Medulla oblongata (tissue), 1 donor: ENCODE results near the gene PAX5.

Experiments used
- DNase-seq: peaks from one replicate; pipeline ENCODE4 v3.0.0-alpha.2; 2015; ENCODE audit errors: extremely low spot score

Gene PAX5

DNA sequence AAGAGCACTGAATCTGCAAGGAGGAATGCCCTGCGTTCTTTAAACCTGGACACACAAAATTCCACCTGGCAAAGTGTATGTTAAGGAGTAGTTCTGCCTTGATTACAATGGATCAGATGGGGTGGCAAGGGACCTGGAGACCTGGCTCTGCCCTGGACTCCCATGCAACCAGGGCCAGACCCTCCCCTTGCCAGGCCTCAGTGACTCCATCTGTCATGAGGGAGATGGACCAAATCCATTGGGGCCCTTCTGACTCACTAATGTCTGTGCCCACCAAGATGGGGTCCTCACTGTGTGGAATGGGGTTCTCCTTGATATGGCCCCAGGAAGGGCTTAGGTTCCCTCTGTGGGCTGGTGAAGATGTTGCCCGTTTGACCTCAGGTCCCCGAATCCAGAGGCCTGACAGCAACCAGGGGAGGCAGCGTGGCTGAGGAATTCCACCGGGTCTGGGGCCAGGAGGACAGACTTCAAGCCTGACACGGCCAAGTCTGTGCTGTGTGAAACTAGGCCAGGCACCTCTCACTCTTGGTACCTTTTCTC is 100.3 kb downstream of the PAX5 start:
- no peak for DNase-seq

DNA sequence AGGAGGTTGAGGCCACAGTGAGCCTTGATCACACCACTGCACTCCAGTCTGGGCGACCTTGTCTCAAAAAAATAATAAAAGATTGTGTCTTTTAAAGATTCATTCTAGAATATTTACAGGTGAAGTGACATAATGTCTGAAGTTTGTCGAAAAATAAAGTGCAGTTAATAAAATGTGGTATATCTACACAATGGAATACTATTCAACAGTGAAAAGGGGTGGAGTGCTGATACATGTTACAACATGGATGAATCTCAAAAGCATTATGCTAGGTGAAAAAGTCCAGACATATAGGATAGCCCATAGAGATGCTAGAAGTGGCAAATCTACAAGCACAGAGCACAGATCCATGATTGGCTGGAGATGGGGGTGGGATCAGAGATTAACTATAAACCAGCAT is 101.9 kb downstream of the PAX5 start:
- no peak for DNase-seq

DNA sequence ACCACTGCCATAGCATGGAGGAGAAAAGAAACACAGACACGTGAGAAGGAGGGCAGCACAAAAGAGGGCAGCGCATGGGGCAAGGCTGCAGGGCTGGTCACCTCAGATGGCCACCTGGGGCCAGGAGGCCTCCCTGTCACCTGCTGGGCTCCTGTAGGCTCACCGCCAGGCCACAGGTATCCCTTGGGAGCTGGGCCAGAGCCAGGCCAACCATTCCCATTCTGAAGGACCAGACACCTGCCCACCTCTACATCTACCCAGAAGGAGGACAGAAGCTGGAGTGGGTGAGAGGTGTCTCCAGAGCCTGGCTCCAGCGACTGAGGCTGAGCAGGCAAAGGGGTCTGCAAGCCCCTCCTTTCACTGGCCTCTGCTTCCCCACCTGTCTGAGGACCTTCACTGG is 103.1 kb downstream of the PAX5 start:
- no peak for DNase-seq

DNA sequence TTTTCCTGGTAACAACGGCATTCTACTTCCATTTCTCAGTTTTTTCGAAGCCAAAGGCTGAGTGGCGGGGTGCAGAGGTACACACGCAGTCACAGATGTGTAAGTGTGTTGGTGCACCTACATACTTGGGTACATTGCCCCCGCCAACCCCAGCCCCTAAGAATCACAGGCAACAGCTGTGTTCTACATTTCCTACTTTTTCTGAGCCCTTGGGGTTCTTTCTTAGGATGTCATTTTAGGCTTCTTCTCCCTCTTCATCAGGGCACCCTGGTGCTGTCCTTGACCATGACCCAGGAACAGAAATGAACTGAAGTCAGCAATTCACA is 104.8 kb downstream of the PAX5 start:
- no peak for DNase-seq

GRCh38 chr9:36928670-36929349 is 105.3 kb downstream of the PAX5 start:
- DNase-seq = no peak

GRCh38 chr9:36928210-36928609 is 105.9 kb downstream of the PAX5 start:
- no peak for DNase-seq

- DNase-seq = no peak
Measured at GRCh38 chr9:36924757-36925432, 109.2 kb downstream of the PAX5 start.

GRCh38 chr9:36924071-36924470 is 110.0 kb downstream of the PAX5 start:
- no peak for DNase-seq

DNA sequence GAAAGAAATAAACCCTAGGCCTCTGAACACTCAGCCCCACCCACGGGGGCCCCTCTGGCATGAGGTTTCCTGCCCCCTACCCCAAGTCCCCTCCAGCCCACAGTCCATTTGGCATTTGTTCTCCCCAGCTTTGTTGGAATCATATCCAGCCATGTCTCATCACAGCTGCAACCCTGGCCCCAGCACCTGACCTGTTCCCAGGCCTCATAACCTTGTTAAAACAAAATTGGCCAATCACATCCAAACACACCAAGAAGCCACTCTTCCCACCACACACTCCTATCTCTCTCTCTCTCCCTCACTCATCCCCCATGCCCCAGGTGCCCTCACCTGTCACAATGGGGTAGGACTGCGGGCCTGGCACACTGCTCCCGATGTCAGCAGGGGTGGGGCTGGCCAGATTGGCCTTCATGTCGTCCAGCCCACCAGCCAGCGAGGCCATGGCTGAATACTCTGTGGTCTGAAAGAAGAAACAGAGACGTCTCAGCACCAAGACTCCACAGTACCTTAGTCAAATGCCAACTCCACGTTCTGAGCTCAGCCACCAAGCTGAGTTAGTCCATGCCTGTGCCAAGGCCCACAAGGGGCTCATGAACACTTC is 110.9 kb downstream of the PAX5 start:
- no peak for DNase-seq

- no peak for DNase-seq
Measured at GRCh38 chr9:36922548-36922947, 111.5 kb downstream of the PAX5 start.

DNA sequence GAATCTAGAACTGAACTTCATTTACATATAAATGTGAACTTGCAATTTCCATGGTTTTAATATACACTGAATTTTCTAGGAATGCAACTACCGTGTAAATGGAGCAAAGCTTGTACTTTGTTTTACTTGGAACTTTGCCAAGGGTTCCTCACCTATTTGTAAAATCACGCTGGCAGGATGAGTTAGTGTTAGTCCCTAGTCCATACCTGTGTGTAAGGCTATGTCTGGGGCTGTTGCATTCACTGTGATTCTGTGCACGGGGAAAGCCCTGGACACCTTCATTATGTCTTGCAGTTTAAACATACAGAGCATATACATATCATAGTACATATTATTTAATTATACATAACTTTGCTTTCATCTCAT is 119.9 kb downstream of the PAX5 start:
- no peak for DNase-seq

DNA sequence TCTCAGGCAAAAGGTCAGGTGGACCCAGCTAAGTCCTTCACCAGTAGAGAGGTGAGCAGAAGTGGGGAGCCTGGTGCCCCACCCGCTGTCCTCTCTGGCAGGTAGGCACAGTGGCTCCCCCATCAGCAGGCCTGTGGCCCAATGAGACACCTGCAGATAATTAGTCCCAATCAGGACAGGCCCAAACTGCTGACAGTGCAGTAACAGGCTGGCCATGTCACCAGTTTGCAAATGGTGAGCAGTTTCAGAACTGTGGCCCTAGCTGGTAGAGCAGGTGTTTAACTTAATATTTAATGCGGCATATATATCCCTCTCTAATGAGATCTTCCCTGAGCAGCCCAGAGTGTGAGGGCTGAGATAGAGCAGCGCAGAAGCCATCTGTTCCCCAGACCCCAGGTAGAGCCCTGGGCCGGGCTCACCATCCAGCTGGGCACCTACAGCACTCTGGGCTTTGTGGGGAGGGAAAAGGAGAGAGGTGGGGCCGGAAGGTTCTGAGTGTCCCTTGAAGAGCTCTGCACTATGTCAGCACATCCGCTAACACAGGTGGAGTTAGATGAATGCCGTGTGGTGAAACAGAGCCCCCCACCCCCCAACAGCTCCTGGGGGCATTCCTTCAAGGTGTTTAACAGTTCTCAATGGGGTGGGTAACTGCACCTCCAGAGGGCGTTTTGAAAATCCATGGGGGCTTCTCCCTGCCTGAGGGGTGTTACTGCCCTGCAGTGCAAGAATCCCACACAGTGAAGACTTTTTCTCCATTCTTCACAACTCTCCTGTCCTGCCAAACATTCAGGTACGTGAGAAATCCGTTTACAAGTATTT is 120.5 kb downstream of the PAX5 start:
- no peak for DNase-seq

DNA sequence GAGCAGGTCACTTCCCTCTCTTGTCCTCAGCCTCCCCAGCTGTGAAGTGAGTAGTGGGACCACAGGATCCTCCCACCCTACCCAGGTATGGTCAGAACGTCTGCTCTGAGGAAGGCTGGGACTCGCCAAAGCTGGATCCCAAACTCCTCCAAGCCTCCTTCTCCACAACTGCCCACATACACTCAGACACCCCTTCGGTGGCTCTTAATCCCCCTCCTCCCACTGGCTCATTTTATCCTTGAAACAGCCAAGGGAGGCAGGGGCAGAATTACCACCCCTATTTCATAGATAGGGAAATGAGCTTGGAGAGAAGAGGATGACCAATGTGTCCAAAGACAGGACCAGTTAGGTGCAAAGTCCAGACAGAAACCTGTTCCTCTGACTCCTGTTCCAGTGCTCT is 121.4 kb downstream of the PAX5 start:
- no peak for DNase-seq

- no peak for DNase-seq
Measured at GRCh38 chr9:36911601-36912412, 122.3 kb downstream of the PAX5 start.

DNA sequence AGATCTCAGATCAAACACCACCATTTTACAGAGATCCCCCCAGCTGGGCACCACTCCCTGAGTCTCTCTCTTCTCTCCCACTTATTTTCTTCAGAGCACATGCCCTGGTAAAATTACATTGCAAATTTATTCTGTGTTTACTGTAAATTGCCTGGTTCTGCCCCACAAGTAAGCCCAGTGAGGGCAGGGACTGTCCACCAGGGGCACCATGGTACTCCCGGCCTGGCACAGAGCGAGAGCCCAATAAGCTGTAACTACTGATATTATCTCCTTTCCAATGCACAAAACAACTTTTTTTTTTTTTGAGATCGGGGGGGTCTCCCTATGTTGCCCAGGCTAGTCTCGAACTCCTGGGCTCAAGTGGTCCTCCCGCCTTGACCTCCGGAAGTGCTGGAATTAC is 123.0 kb downstream of the PAX5 start:
- DNase-seq = no peak

DNA sequence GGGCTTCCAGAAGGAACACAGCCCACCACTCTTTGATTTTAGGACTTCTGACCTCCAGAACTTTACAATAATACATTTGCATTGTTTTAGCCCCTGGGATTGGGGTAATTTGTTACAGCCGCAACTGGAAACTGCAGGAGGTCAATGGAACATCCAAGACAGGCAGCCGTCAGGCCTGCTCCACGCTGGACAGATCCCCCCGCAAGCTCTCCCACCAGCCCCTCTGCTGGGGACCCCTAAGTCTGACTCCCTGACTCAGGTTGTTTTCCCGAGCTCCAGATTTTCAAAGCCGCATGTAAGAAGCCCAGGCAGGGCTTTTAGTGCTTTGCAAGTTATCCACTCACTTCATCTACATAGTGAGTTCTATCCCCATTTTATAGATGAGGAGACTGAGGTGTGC is 127.6 kb downstream of the PAX5 start:
- no peak for DNase-seq

DNA sequence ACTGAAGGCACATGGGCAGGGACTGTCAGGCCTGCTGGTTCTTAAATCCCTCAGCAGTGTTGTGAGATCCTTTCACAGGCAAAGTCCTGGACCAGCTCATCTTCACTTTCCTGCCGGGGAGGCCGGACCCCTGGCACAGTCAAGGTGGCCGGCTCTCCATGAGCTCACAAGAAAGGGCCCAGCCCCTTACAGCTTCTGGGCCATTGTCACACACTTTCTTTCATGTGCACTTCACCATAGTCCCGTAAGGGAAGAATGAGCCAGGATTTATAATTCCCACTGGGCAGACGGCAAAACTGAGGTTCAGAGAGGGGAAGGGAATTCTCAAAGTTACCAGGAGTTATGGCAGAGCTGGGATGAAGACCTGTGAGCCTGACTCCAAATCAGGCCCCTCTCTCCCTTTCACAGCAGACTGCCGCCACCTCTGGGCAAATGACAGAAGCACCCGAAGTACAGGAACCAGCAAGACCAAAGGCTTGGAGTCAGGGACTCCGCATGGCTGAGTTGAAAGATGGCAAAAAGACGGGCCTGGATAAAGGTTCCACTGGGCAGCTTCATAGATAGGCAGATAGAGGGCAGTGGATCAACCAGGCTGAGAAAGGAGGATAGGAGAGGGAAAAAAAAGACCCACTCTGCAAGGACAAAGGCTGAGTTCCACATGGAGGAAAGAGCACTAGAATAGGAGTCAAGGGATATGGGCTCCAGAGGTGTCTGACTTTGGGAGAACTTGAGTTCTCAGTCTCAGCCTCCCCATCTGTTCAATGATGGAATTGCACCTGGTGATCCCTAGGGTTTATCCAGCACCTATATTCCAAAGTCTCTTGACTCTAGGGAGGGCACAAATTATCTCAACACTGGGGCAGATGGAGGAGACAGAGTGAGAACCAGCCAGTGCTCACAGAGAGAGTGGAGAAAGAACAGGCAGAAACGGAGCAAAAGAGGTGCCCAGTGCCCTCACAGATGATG is 128.7 kb downstream of the PAX5 start:
- no peak for DNase-seq

GRCh38 chr9:36903541-36904435 is 130.3 kb downstream of the PAX5 start:
- no peak for DNase-seq

DNA sequence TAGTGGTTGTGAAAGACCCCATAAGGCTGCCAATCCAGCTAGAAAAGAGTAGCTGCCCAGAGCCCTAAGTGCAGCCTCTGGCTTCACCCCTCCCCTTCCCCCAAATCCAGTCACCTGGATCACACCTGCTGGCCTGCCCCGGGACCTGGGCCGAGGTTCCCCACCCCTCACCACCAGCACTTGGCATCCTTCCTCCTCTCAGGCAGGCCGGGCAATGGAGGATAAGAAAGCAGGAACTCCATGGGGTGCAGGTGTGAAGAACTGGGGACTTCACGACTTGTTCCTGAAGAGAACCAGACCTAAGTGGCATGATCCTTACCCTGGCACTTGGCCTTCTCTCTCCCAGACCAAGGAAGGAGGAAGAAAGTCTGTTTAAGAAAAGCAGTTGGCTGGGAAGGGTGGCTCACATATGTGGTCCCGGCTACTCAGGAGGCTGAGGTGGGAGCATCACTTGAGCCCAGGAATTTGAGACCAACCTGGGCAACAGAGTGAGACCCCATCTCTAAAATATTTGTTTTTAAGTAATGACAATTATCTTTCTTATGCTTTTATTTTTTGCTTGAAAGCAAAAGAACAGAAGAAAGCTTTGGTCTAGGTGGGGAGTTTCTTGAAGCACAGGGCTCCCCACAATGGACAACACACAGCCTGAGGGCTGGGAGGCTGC is 131.1 kb downstream of the PAX5 start:
- DNase-seq = no peak
